A549 (cell line): ENCODE data around the gene TNS3. TPM values are rescaled to one million over a fixed set of nuclear protein-coding genes. Genes with fewer than 3 reads are reported as not detected.

ENCODE experiments used
- ATAC-seq, 2 experiments: fragments of 200-7000 bp in 1 of 2; fragments of >200 bp in 1 of 2; cut with Nextera tagmentation in 1 of 2; cut with Tn5 transposase in 1 of 2; 3 replicates each; pipeline versions ENCODE4 v1.8.0 to v1.9.1; 2018 to 2020; ENCODE audit warnings: mild to moderate bottlenecking in 1 of 2, moderate library complexity in 1 of 2
- CTCF ChIA-PET: fragments of 300-600 bp; sonication (Branson Sonifier 250); formaldehyde crosslinking; extraction: SDS; loops from one replicate; lab custom pipeline; 2021; ENCODE audit warnings: antibody characterized with exemption, inconsistent platforms; lab: Yijun Ruan, JAX
- POLR2A ChIA-PET: fragments of 350-600 bp; formaldehyde crosslinking; extraction: SDS; loops from one replicate; lab custom pipeline; 2021; ENCODE audit warnings: antibody characterized with exemption, inconsistent platforms; lab: Yijun Ruan, JAX
- DNase-seq, 2 experiments: peaks; one replicate each; pipeline versions ENCODE4 v3.0.0 to v3.0.0-alpha.2; 2011 to 2016; ENCODE audit warnings: low read depth in 1 of 2, low spot score in 1 of 2
- FAIRE-seq: peaks from 2 replicates; lab custom pipeline; 2011; peaks lifted over from hg19 to GRCh38; lab: Jason Lieb, UNC
- H3K27ac ChIP-seq, 2 experiments: fragments of >200 bp; sonication (Bioruptor Twin); formaldehyde crosslinking; 3 replicates each; pipeline ENCODE4 v1.5.1; 2016 to 2017
- H3K4me1 ChIP-seq: fragments of >200 bp; sonication (Bioruptor Twin); formaldehyde crosslinking; 3 replicates; pipeline ENCODE4 v1.6.1; 2016
- H3K4me2 ChIP-seq: fragments of >200 bp; sonication (Bioruptor Twin); formaldehyde crosslinking; 3 replicates; pipeline ENCODE4 v1.6.1; 2016
- H3K4me3 ChIP-seq: fragments of >200 bp; sonication (Bioruptor Twin); formaldehyde crosslinking; 3 replicates; pipeline ENCODE4 v1.5.1; 2016
- H3K9me3 ChIP-seq: fragments of >200 bp; sonication (Bioruptor Twin); formaldehyde crosslinking; 3 replicates; pipeline ENCODE4 v1.6.1; 2016
- BHLHE40 ChIP-seq: IDR thresholded peaks from 2 replicates; pipeline ENCODE4 v1.6.1; 2012; ENCODE audit warnings: low read depth, low read length, inconsistent platforms
- CEBPB ChIP-seq, 2 experiments: fragments of >200 bp in 1 of 2; sonication (Bioruptor Twin) in 1 of 2; formaldehyde crosslinking in 1 of 2; IDR thresholded peaks; 2 replicates each; pipeline ENCODE4 v1.6.1; 2012 to 2016
- CHD2 ChIP-seq: fragments of 150-350 bp; IDR thresholded peaks from 2 replicates; pipeline ENCODE4 v1.6.1; 2014; ENCODE audit warnings: low read length; ENCODE audit not compliant: partially characterized antibody
- CHD4 ChIP-seq: fragments of 200-600 bp; sonication (generic); IDR thresholded peaks from 2 replicates; pipeline ENCODE4 v1.6.1; 2016; ENCODE audit warnings: antibody characterized with exemption, mild to moderate bottlenecking, borderline replicate concordance
- EHF ChIP-seq: fragments of 250-450 bp; sonication (Bioruptor Pico); IDR thresholded peaks from 2 replicates; pipeline ENCODE4 v1.5.0; 2020; ENCODE audit warnings: mild to moderate bottlenecking
- EHMT2 ChIP-seq: fragments of 200-600 bp; sonication (generic); IDR thresholded peaks from 2 replicates; pipeline ENCODE4 v1.6.1; 2016; ENCODE audit warnings: antibody characterized with exemption, low read depth, mild to moderate bottlenecking, moderate library complexity
- FOXS1 ChIP-seq: fragments of 250-450 bp; sonication (Bioruptor Pico); IDR thresholded peaks from 2 replicates; pipeline ENCODE4 v1.5.0; 2020; ENCODE audit warnings: mild to moderate bottlenecking, moderate library complexity
- HOXB13 ChIP-seq: fragments of 250-450 bp; sonication (Bioruptor Pico); IDR thresholded peaks from 2 replicates; pipeline ENCODE4 v1.5.0; 2020; ENCODE audit warnings: low read depth, mild to moderate bottlenecking, moderate library complexity
- HOXB5 ChIP-seq: fragments of 250-450 bp; sonication (Bioruptor Pico); IDR thresholded peaks from 2 replicates; pipeline ENCODE4 v1.5.0; 2020; ENCODE audit warnings: mild to moderate bottlenecking, moderate library complexity
- JUN ChIP-seq, 2 experiments: fragments of >200 bp; sonication (Bioruptor Twin); formaldehyde crosslinking; IDR thresholded peaks; 2 replicates in 1 of 2; 3 replicates in 1 of 2; pipeline ENCODE4 v1.6.1; 2016 to 2017
- MYC ChIP-seq: IDR thresholded peaks from 2 replicates; pipeline ENCODE4 v1.6.1; 2012; ENCODE audit warnings: mild to moderate bottlenecking, inconsistent platforms, low read length, improper control_type of control experiment, borderline replicate concordance
- NPAS2 ChIP-seq: fragments of 250-450 bp; sonication (Bioruptor Pico); IDR thresholded peaks from 2 replicates; pipeline ENCODE4 v1.8.0; 2022; ENCODE audit warnings: mild to moderate bottlenecking, moderate library complexity, borderline replicate concordance
- PBX3 ChIP-seq: IDR thresholded peaks from 2 replicates; pipeline ENCODE4 v1.6.1; 2012
- RAD21 ChIP-seq, 2 experiments: fragments of >200 bp in 1 of 2; sonication (Bioruptor Twin) in 1 of 2; formaldehyde crosslinking in 1 of 2; IDR thresholded peaks in 1 of 2; conservative IDR thresholded peaks in 1 of 2; 2 replicates in 1 of 2; 3 replicates in 1 of 2; pipeline ENCODE4 v1.6.1; 2012 to 2018; ENCODE audit warnings: inconsistent platforms in 1 of 2
- RARB ChIP-seq: fragments of 250-450 bp; sonication (Bioruptor Pico); IDR thresholded peaks from 2 replicates; pipeline ENCODE4 v1.8.0; 2021; ENCODE audit warnings: mild to moderate bottlenecking, moderate library complexity
- RCOR1 ChIP-seq: fragments of 150-350 bp; IDR thresholded peaks from 2 replicates; pipeline ENCODE4 v1.6.1; 2014; ENCODE audit warnings: antibody characterized with exemption, low read length, low read depth
- RNF2 ChIP-seq: fragments of 200-600 bp; sonication (generic); IDR thresholded peaks from 2 replicates; pipeline ENCODE4 v1.6.1; 2016; ENCODE audit warnings: low read depth, mild to moderate bottlenecking, antibody characterized with exemption, moderate library complexity, borderline replicate concordance
- SMC3 ChIP-seq: fragments of >200 bp; sonication (Bioruptor Twin); formaldehyde crosslinking; IDR thresholded peaks from 3 replicates; pipeline ENCODE4 v1.6.1; 2018; ENCODE audit warnings: inconsistent platforms
- SREBF2 ChIP-seq: fragments of 450-650 bp; IDR thresholded peaks from 2 replicates; pipeline ENCODE4 v1.6.1; 2014; ENCODE audit warnings: mild to moderate bottlenecking, moderate library complexity
- ZFP36 ChIP-seq: fragments of 450-650 bp; IDR thresholded peaks from 2 replicates; pipeline ENCODE4 v1.6.1; 2014; ENCODE audit warnings: borderline replicate concordance; ENCODE audit not compliant: partially characterized antibody
- ZSCAN20 ChIP-seq: fragments of 250-450 bp; sonication (Bioruptor Pico); IDR thresholded peaks from 2 replicates; pipeline ENCODE4 v1.8.0; 2022; ENCODE audit warnings: mild to moderate bottlenecking, moderate library complexity
- WGBS: methylation state at CpG from one replicate; pipeline ENCODE4 v1.1.6; 2017; ENCODE audit errors: missing lambda C conversion rate; 5-methylcytosine and 5-hydroxymethylcytosine counted together
- polyA plus RNA-seq, 4 experiments: library from polyadenylated mRNA; depleted of rRNA in 3 of 4; stranded (reverse); fragments of >200 nt; fragmentation: RNase III in 1 of 4; extraction: RNeasy Plus Mini Kit Qiagen cat#74134 plus additional on column Dnase treatment in 1 of 4; gene quantifications; 2 replicates in 3 of 4; 3 replicates in 1 of 4; pipeline ENCODE4 v1.2.3, GENCODE V29; 2011 to 2017
- TF ChIP-seq, protein P1 (sequence below): fragments of 450-650 bp; IDR thresholded peaks from 2 replicates; pipeline ENCODE4 v1.6.1; 2014; ENCODE audit warnings: antibody characterized with exemption
- TF ChIP-seq, protein P2 (sequence below): fragments of 250-450 bp; sonication (Bioruptor Pico); IDR thresholded peaks from 2 replicates; pipeline ENCODE4 v1.5.0; 2021; ENCODE audit warnings: mild to moderate bottlenecking, moderate library complexity, borderline replicate concordance
- TF ChIP-seq, protein P3 (sequence below): fragments of >200 bp; sonication (Bioruptor Twin); formaldehyde crosslinking; IDR thresholded peaks from 3 replicates; pipeline ENCODE4 v1.5.1; 2016
- TF ChIP-seq, protein P4 (sequence below): fragments of >200 bp; sonication (Bioruptor Twin); formaldehyde crosslinking; IDR thresholded peaks from 2 replicates; pipeline ENCODE4 v1.6.1; 2016

Gene TNS3
- polyA plus RNA-seq, 2 of the 4 experiments (the other 2 are of a cell fraction), result 107 to 134 TPM

DNA sequence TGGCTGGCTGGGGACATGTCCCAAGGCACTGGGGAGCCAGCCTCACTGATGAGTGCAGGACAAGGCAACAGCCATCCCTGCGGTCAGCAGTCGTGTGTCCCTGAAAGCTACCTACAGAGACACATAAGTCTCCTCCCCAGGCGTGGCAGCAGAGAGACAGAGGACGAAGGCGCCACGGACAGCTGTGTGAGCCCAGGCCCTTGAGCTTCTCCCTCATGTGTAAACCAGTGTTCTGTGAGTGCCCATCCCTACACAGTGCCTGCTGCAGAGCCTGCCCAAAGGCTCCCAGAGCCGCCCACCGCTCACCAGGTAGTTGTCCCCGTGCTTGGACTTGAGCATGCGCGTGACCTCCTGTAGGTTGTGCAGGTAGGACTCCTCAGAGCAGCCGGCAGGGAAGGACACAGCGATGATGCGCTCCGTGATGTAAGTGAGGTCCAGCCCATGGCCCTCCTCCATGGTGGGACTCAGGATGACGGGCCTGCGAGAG is 142.7 kb downstream of the TNS3 start (continued):
- TF ChIP-seq EHMT2 (no peak), CHD4 (no peak), HOXB13 (CRISPR knock-in tag) (no peak), FOXS1 (no peak)
- TF ChIP-seq, all 56 proteins: peak for 0

DNA sequence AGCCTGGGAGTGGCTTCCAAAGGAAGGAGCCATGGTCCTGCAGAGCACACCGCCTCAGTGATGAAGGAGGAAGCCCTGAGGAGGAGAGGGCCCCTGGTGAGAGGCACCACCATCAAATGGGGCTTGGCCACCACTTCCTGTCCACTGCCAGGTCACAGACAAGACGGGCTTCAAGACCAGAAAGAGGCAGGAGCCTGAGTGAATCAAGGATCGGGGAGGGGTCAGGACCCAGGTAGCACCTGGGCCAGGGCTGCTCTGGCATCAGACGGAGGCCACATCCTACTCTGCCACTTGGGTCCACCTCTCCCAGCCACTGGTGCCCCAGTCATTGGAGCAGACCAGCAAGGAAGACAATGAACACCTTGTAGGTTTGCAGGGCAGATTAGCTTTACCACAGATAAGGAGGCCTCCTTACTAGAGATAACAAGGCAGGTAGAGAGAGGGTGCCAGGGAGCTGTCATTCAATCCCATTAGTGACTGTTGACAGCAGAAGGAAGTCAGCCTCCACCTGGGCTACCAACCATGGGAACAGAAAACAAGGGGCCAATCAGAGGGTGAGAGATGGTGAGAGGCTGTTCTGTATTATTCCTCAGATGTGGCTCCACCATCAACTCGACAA is 143.4 kb downstream of the TNS3 start:
- ChIA-PET CTCF (interaction anchor here (1.3 kb wide), 1 partner anchor 18 kb away, joined by 4 read pairs; no protein-coding TSS in a partner anchor), POLR2A (no interaction called here)
- Histone ChIP-seq H3K27ac (peak overlapping the region in 1 of 2 experiments; percentile 59; a peak in 3 of 6 replicates), H3K4me1 (peaks cover 67% of the 10 kb centered on the region), H3K4me2 (no peak overlapping the region), H3K9me3 (no peaks in the 10 kb centered on the region), H3K4me3 (no peak overlapping the region)
- ATAC-seq, result peak in 1 of 2 experiments; percentile 6; a peak in 2 of 6 replicates
- FAIRE-seq, result no peak
- no peak for DNase-seq
- 90% methylated on average over 5 of the region's 5 CpGs for WGBS
- no peak for TF ChIP-seq EHF (CRISPR knock-in tag)
- TF ChIP-seq JUN (IDR thresholded peaks at IDR 0.05), result no peak
- TF ChIP-seq CEBPB (IDR thresholded peaks at IDR 0.05), result no peak
- no peak for TF ChIP-seq MYC
- no peak for TF ChIP-seq CHD2
- no peak for TF ChIP-seq RARB (CRISPR knock-in tag)
- no peak for TF ChIP-seq BHLHE40
- TF ChIP-seq RCOR1, result no peak
- no peak for TF ChIP-seq HOXB5 (CRISPR knock-in tag)
- TF ChIP-seq NPAS2 (CRISPR knock-in tag), result no peak
- no peak for TF ChIP-seq RNF2
- TF ChIP-seq, protein P1, sequence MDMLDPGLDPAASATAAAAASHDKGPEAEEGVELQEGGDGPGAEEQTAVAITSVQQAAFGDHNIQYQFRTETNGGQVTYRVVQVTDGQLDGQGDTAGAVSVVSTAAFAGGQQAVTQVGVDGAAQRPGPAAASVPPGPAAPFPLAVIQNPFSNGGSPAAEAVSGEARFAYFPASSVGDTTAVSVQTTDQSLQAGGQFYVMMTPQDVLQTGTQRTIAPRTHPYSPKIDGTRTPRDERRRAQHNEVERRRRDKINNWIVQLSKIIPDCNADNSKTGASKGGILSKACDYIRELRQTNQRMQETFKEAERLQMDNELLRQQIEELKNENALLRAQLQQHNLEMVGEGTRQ, result no peak
- no peak for TF ChIP-seq SREBF2
- TF ChIP-seq ZSCAN20 (CRISPR knock-in tag), result no peak
- TF ChIP-seq, protein P2, sequence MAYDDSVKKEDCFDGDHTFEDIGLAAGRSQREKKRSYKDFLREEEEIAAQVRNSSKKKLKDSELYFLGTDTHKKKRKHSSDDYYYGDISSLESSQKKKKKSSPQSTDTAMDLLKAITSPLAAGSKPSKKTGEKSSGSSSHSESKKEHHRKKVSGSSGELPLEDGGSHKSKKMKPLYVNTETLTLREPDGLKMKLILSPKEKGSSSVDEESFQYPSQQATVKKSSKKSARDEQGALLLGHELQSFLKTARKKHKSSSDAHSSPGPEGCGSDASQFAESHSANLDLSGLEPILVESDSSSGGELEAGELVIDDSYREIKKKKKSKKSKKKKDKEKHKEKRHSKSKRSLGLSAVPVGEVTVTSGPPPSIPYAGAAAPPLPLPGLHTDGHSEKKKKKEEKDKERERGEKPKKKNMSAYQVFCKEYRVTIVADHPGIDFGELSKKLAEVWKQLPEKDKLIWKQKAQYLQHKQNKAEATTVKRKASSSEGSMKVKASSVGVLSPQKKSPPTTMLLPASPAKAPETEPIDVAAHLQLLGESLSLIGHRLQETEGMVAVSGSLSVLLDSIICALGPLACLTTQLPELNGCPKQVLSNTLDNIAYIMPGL (CRISPR knock-in tag), result no peak
- TF ChIP-seq FOXS1, result no peak
- TF ChIP-seq ZFP36, result no peak
- no peak for TF ChIP-seq PBX3

- H3K27ac ChIP-seq, result peak overlapping the region; percentile 61 to 74
- DNase-seq (peak; percentile 62 to 79), ATAC-seq (peak; percentile 84 to 94), FAIRE-seq (peak; percentile 32)
- POLR2A ChIA-PET, result interaction anchor here (0.7 to 1.1 kb wide), 4 partner anchors 9 to 135 kb away, joined by 3 to 5 read pairs (median 4); no protein-coding TSS in a partner anchor
- 31% methylated on average over 5 of the region's 5 CpGs for WGBS
- H3K9me3 ChIP-seq, result no peaks in the 10 kb centered on the region
- peaks cover 45% of the 10 kb centered on the region for H3K4me1 ChIP-seq
- CTCF ChIA-PET, result interaction anchor here (0.6 to 2.7 kb wide), 21 partner anchors 9 to 508 kb away, joined by 3 to 15 read pairs (median 4); no protein-coding TSS in a partner anchor
- peak overlapping the region; percentile 24; the same call in 2 of the 3 replicates for H3K4me2 ChIP-seq
- H3K4me3 ChIP-seq, result no peak overlapping the region
- TF ChIP-seq, protein P3, sequence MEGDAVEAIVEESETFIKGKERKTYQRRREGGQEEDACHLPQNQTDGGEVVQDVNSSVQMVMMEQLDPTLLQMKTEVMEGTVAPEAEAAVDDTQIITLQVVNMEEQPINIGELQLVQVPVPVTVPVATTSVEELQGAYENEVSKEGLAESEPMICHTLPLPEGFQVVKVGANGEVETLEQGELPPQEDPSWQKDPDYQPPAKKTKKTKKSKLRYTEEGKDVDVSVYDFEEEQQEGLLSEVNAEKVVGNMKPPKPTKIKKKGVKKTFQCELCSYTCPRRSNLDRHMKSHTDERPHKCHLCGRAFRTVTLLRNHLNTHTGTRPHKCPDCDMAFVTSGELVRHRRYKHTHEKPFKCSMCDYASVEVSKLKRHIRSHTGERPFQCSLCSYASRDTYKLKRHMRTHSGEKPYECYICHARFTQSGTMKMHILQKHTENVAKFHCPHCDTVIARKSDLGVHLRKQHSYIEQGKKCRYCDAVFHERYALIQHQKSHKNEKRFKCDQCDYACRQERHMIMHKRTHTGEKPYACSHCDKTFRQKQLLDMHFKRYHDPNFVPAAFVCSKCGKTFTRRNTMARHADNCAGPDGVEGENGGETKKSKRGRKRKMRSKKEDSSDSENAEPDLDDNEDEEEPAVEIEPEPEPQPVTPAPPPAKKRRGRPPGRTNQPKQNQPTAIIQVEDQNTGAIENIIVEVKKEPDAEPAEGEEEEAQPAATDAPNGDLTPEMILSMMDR, result peak; percentile 62
- TF ChIP-seq, protein P4, sequence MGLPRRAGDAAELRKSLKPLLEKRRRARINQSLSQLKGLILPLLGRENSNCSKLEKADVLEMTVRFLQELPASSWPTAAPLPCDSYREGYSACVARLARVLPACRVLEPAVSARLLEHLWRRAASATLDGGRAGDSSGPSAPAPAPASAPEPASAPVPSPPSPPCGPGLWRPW, result no peak
- peak; percentile 68 for TF ChIP-seq SMC3
- peak; percentile 66 to 71 for TF ChIP-seq RAD21 (conservative IDR thresholded peaks at IDR 0.05 in 1 of 2, IDR thresholded peaks at IDR 0.05 in 1 of 2)
- TF ChIP-seq, protein P2 (CRISPR knock-in tag), result no peak
- TF ChIP-seq EHF (CRISPR knock-in tag), result no peak
- TF ChIP-seq, all 56 proteins: peak for 3
Observed at GRCh38 chr7:47435889-47436312, 146.0 kb downstream of the TNS3 start.
